Measurements from ENCODE around the gene NANOS2. TPM values are rescaled to one million over a fixed set of nuclear protein-coding genes. Genes with fewer than 3 reads are reported as not detected.

The NANOS2 gene
- total and polyA plus RNA-seq, 12 donors = not detected

DNA sequence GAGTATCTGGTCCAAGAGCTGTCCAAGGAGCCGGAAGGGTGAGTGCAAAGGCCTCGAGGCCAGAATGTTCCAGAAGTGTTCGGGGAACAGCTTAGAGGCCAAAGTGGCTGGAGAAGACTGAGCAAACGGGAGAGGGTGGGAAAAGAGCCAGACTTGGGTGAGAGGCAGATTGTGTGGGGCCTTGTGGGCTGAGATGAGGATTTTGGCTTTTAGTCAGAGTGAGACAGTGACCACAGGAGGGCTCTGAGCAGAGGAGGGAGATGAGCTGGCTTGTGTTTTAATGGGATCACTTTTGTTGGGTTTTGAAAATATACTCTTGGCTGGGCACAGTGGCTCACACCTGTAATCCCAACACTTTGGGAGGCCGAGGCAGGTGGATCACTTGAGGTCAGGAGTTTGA, 5.6 kb downstream of the NANOS2 start:
- DNase-seq = no peak
- Histone ChIP-seq H3K27ac (no peak overlapping the region), H3K4me3 (no peak overlapping the region), H3K9me3 (no peaks in the 10 kb centered on the region), H3K36me3 (no peaks in the 10 kb centered on the region), H3K27me3 (peaks cover 0 to 25% (median 10%) of the 10 kb centered on the region in 7 donors), H3K4me1 (no peaks in the 10 kb centered on the region)
- WGBS, 2 donors = 80 to 83% methylated on average over 5 of the region's 5 CpGs
- intact Hi-C loops (cut with DNase I) = loop anchor here in 1 of 10 donors (5.0 kb wide), 1 partner anchor 922 kb away; no protein-coding TSS in a partner anchor
- ATAC-seq = no peak
- TF ChIP-seq, protein P1, sequence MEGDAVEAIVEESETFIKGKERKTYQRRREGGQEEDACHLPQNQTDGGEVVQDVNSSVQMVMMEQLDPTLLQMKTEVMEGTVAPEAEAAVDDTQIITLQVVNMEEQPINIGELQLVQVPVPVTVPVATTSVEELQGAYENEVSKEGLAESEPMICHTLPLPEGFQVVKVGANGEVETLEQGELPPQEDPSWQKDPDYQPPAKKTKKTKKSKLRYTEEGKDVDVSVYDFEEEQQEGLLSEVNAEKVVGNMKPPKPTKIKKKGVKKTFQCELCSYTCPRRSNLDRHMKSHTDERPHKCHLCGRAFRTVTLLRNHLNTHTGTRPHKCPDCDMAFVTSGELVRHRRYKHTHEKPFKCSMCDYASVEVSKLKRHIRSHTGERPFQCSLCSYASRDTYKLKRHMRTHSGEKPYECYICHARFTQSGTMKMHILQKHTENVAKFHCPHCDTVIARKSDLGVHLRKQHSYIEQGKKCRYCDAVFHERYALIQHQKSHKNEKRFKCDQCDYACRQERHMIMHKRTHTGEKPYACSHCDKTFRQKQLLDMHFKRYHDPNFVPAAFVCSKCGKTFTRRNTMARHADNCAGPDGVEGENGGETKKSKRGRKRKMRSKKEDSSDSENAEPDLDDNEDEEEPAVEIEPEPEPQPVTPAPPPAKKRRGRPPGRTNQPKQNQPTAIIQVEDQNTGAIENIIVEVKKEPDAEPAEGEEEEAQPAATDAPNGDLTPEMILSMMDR (IDR thresholded peaks at IDR 0.05) = no peak

DNA sequence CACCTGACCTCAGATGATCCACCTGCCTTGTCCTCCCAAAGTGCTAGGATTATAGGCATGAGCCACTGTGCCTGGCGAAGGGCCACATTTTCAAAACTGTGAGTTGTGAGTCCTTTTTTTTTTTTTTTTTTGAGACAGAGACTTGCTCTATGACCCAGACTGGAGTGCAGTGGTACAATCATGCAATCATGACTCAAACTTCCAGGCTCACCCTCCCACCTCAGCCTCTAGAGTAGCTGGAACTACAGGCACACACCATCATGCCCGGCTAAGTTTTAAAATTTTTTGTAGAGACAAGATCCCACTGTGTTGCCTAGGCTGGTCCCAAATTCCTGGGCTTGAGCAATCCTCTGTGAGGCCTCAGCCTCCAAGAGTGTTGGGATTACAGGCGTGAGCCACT, 8.4 kb downstream of the NANOS2 start:
- Histone ChIP-seq H3K4me1 (peaks cover 0 to 15% (median 11%) of the 10 kb centered on the region in 9 donors), H3K4me3 (no peak overlapping the region), H3K27ac (no peak overlapping the region), H3K36me3 (no peaks in the 10 kb centered on the region), H3K9me3 (no peaks in the 10 kb centered on the region), H3K27me3 (peaks cover 0 to 9% (median 4%) of the 10 kb centered on the region in 7 donors)
- ATAC-seq = no peak
- TF ChIP-seq, protein P1 (IDR thresholded peaks at IDR 0.05) = no peak
- 87 to 95% methylated on average over 3 of the region's 3 CpGs for whole genome bisulfite sequencing, 2 donors
- intact Hi-C loops (cut with DNase I) = loop anchor here in 1 of 10 donors (5.0 kb wide), 1 partner anchor 919 kb away; no protein-coding TSS in a partner anchor
- DNase-seq = no peak

DNA sequence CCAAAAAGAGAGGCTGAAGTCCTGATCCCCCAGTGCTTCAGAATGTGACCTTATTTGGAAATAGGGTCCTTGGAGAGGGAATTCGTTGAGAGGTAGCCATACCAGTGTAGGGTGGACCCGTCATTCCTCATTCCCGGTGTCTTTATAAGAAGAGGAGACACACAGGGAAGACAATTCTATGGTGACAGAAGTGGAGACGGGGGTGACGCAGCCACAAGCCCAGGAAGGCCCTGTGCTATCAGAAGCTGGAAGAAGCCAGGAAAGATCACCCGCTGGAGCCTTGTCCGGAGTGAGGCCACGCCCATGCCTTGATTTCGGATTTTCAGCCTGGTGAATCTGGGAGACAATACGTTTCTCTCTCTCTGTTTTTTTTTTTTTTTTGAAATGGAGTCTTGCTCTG, 9.6 kb downstream of the NANOS2 start:
- Histone ChIP-seq H3K27me3 (peaks cover 0 to 2% (median 0%) of the 10 kb centered on the region in 7 donors), H3K4me1 (peaks cover 0 to 20% (median 18%) of the 10 kb centered on the region in 9 donors), H3K36me3 (peaks cover 0 to 4% (median 0%) of the 10 kb centered on the region in 9 donors), H3K9me3 (no peaks in the 10 kb centered on the region), H3K4me3 (no peak overlapping the region), H3K27ac (no peak overlapping the region)
- TF ChIP-seq, protein P1 (IDR thresholded peaks at IDR 0.05) = no peak
- 71 to 73% methylated on average over 10 of the region's 10 CpGs for WGBS, 2 donors
- ATAC-seq (no peak), DNase-seq (no peak)
- intact Hi-C loops (cut with DNase I) = loop anchor here in 1 of 10 donors (5.0 kb wide), 1 partner anchor 918 kb away; no protein-coding TSS in a partner anchor

DNA sequence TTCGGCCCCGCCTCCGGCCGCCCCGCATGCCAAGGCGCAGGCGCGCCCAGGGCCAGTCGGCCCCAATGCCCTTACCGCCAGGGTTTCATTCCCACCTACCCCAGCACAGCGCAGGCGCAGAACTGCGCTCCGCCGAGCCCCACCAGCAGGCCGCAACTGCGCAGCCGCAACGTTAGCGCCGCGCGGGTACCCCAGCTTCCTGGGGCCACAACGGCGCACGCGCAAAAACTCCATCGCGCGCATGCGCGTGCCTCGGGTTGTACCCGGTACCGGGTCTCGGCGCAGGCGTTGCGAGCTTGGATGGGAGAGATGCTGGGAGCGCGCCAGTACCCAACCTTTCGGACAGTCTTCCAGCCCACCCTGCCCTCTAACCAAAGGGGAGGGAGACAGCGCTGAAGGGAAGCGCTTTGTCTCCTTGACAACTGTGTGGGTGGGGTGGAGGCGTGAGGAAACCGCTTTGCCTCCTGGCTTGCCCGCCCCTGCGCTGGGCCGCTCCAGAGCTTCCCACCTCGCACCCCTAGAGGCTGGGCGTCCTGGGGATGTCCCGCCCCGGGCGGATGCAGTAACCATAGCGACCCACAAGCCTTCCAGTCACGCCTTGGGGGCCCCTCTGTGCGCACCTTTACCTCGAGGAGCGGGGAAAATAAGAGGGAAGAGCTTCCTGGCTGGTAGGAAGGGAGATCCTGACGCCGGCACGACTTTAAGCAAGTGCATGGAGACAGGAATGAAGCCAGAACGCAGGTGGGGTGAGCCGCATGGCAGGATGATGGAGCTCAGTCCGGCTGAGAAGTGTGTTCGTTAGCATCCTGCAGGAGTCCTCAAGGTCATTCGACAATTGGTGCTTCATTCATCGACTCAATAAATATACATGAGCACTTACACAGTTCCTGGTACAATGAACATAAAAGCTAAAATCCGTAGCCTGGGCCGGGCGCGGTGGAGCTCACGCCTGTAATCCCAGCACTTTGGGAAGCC, 11.6 kb downstream of the NANOS2 start:
- H3K4me3 ChIP-seq = peak overlapping the region; percentile 58 to 87 (median 78)
- TF ChIP-seq, protein P1 (IDR thresholded peaks at IDR 0.05) = no peak
- H3K36me3 ChIP-seq = peaks cover 0 to 25% (median 4%) of the 10 kb centered on the region in 9 donors
- peak overlapping the region in 9 of 10 donors; percentile 78 to 88 (median 83) for H3K27ac ChIP-seq
- peak; percentile 95 to 98 (median 96) for ATAC-seq
- intact Hi-C loops (cut with DNase I) = loop anchor here in 1 of 10 donors (1.0 kb wide), 1 partner anchor 17 kb away; the partner anchor contains the start of gene IRF2BP1
- WGBS, 2 donors = 1 to 2% methylated on average over 73 of the region's 73 CpGs
- H3K27me3 ChIP-seq = no peaks in the 10 kb centered on the region
- H3K4me1 ChIP-seq = peaks cover 0 to 20% (median 18%) of the 10 kb centered on the region in 9 donors
- DNase-seq = peak; percentile 97 to 100
- no peaks in the 10 kb centered on the region for H3K9me3 ChIP-seq

Measured in heart right ventricle (tissue), 16 donors.